K562 treated with DMSO at 1 percent for 48 hours (cell line): ENCODE results near the gene EPN2. TPM values are rescaled to one million over a fixed set of nuclear protein-coding genes. Genes with fewer than 3 reads are reported as not detected.

Experiments used
- total RNA-seq: library from RNA; unstranded; fragments of 300-600 nt; gene quantifications from 2 replicates; pipeline ENCODE4 v1.2.3, GENCODE V29; 2022; ENCODE audit warnings: low replicate concordance; ENCODE audit errors: extremely low read depth

The EPN2 gene
- not detected in 2 replicates for total RNA-seq

DNA sequence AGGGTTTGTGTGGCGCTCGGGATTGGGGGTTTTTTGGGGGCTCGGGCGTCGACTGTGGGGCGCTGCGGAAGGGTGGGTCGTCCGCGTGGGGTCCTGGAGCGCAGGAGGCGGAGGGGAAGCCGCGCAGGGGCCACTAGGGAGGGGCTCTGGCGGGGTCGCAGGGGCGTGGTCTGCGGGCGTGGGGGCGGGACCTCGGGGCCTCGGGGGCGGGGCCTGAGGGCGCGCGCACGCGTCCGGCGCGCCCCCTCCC, at the start of gene EPN2:
EPN2 (plus strand) TSS at position 228 of the 250 bp plus-strand sequence. CDS start 45,754 bp downstream, outside the sequence.

DNA sequence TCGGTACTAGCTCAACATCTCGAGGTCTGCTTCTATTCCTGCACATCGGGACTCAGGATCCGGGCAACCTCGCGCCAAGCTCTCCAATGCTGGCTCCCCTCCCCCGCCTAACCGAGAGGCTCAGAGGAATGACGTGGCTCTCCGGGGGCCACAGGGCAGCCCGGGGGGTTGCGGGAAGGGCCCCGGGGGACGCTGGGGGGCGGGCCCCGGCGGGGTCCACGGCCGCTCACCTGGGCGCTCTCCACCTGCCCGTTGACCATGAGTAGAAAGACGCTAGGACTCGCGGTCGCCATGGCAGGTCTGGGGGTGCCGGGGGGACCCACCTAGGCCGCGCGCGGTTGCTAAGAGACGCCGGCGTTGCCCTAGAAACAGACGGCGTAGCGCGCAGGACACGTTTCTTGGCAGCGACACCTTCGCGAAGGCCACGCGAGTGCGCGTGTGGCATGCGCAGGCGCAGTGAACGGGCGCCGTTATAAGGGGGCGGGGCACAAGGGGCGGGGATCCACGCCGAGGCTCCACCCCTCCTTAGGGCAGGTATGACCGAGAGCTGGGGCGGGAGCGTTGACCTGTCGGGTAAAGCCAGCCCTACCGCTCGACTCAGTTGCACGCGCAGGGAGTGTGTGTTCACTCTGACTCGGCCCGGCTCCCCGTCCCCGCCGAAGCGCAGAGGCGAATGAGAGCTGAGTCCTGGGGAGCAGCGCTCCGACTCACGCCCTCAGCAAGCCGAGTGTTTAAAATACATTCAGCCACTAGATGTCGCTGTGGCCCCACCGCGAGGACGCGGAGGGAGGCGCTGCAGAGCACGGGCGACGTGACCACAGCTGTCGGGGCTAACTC, 125.3 kb downstream of the EPN2 start, which contains the start of gene B9D1:
B9D1 (minus strand) TSS at position 447 of the 837 bp plus-strand sequence; CDS start at position 293, 154 bp downstream.

DNA sequence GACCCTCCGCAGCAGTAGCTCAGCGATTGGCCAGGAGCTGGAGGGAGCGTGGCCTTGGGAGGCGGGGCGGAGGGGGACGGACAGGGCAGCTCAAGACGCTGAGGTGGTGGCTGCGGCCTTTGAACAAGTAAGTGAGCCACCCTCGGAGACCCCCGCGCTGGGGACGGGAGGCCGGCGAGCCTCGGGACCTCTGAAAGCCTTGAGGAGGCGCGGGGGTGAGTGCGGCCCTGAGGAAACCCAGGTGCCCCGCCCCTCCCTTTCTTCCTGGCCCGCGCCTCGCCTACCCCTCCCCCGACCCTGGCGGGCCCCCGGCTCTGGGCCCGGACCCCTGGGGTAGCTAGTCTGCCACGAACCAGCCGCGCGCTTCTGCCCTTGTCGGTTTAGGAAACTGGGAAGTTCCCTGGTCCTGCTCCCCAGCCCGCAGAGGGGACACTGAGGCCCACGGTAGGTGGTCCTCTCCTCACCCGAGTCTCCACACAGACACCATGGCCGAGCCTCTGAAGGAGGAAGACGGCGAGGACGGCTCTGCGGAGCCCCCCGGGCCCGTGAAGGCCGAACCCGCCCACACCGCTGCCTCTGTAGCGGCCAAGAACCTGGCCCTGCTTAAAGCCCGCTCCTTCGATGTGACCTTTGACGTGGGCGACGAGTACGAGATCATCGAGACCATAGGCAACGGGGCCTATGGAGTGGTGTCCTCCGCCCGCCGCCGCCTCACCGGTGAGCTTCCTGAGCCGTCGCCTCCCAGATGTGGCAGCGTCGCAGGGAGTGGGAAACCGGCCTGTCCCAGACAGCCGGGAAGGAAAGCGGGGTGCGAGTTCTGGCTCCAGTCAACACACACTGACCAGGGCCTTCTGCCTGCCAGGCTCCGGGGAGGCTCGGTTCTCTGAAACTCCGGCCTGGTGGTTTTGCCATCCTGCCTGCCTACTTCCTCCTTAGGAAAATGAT, 141.5 kb downstream of the EPN2 start, which contains the start of gene MAPK7:
MAPK7 (plus strand) TSS at position 83 of the 945 bp plus-strand sequence; CDS start at position 486, 403 bp downstream.

Other genes with a start within 250 kb of the EPN2 start
- not detected in 2 replicates for gene FAM83G, start 232.6 kb upstream of the EPN2 start, total RNA-seq
- not detected in 2 replicates for gene GRAP, start 190.4 kb upstream of the EPN2 start, total RNA-seq
- gene GRAPL, start 109.8 kb upstream of the EPN2 start, total RNA-seq, result not detected in 2 replicates
- gene B9D1, start 125.4 kb downstream of the EPN2 start, total RNA-seq, result not detected in 2 replicates
- gene MAPK7, start 141.1 kb downstream of the EPN2 start, total RNA-seq, result not detected in 2 replicates
- gene MFAP4, start 149.8 kb downstream of the EPN2 start, total RNA-seq, result not detected in 2 replicates
- gene RNF112, start 173.9 kb downstream of the EPN2 start, total RNA-seq, result not detected in 2 replicates